Spleen (tissue), 11 donors: ENCODE results near the gene GDF15. TPM values are rescaled to one million over a fixed set of nuclear protein-coding genes. Genes with fewer than 3 reads are reported as not detected.
"Not testable (repeated sequence)": the region's sequence is repeated elsewhere in the genome, so short reads cannot be mapped to it uniquely, and the experiment has no call there.

ENCODE experiments used
- DNase-seq: peaks from one replicate; pipeline ENCODE4 v3.0.0-alpha.2; 2020
- H3K27ac ChIP-seq, 8 donors: fragments of 200-600 bp; sonication (generic) in 7 of 8; 1 replicate in 4 of 8; 2 replicates in 4 of 8; pipeline versions ENCODE4 v1.5.0 to v1.8.0; 2016 to 2021; ENCODE audit warnings: inconsistent platforms in 4 of 8, mild to moderate bottlenecking in 4 of 8, moderate library complexity in 1 of 8
- H3K27me3 ChIP-seq, 7 donors: fragments of 200-600 bp; sonication (generic) in 6 of 7; replicated peaks in 1 of 7; 1 replicate in 4 of 7; 2 replicates in 3 of 7; pipeline versions ENCODE4 v1.5.0 to v1.8.0; 2016 to 2021; ENCODE audit warnings: inconsistent platforms in 3 of 7, mild to moderate bottlenecking in 1 of 7
- H3K36me3 ChIP-seq, 6 donors: fragments of 200-600 bp; sonication (generic) in 5 of 6; 1 replicate in 4 of 6; 2 replicates in 2 of 6; pipeline versions ENCODE4 v1.5.0 to v1.8.0; 2016 to 2021; ENCODE audit warnings: inconsistent platforms in 2 of 6
- H3K4me1 ChIP-seq, 6 donors: fragments of 200-600 bp; sonication (generic) in 5 of 6; 1 replicate in 3 of 6; 2 replicates in 3 of 6; pipeline versions ENCODE4 v1.5.0 to v1.8.0; 2016 to 2021; ENCODE audit warnings: inconsistent platforms in 3 of 6
- H3K4me3 ChIP-seq, 8 donors: fragments of 200-600 bp; sonication (generic) in 7 of 8; 1 replicate in 4 of 8; 2 replicates in 4 of 8; pipeline versions ENCODE4 v1.5.0 to v1.8.0; 2016 to 2021; ENCODE audit warnings: inconsistent platforms in 4 of 8, mild to moderate bottlenecking in 4 of 8, moderate library complexity in 2 of 8
- H3K9me3 ChIP-seq, 8 donors: fragments of 200-600 bp; sonication (generic) in 7 of 8; 1 replicate in 4 of 8; 2 replicates in 4 of 8; pipeline versions ENCODE4 v1.5.0 to v1.8.0; 2016 to 2021; ENCODE audit warnings: inconsistent platforms in 4 of 8
- POLR2A ChIP-seq, 3 donors: fragments of 450-650 bp; IDR thresholded peaks; one replicate each; pipeline ENCODE4 v1.5.1; 2017; ENCODE audit warnings: antibody characterized with exemption in 3 of 3, mild to moderate bottlenecking in 1 of 3
- POLR2AphosphoS5 ChIP-seq, 3 donors: sonication (generic); formaldehyde crosslinking; IDR thresholded peaks; one replicate each; pipeline ENCODE4 v1.5.1; 2017; ENCODE audit warnings: antibody characterized with exemption in 3 of 3
- whole genome bisulfite sequencing, 5 donors: extraction: QIAGEN DNeasy Blood & Tissue Kit in 3 of 5; methylation state at CpG; one replicate each; pipeline versions ENCODE4 v1.1.5 to v1.1.7; 2013 to 2018; 5-methylcytosine and 5-hydroxymethylcytosine counted together
- intact Hi-C: fragments of 100-400 bp; cut with DNase I; formaldehyde crosslinking; loops from one replicate; pipeline ENCODE4 v1.15.0; 2023; ENCODE audit warnings: low total_unique reads
- polyA plus RNA-seq, 3 donors: library from polyadenylated mRNA; stranded (reverse); fragments of 200-250 nt; gene quantifications; one replicate each; pipeline ENCODE4 v1.2.1, GENCODE V29; 2013
- total RNA-seq, 7 donors: library from RNA; depleted of rRNA in 3 of 7; stranded (reverse); fragments of >200 nt in 3 of 7; fragmentation: NEBNext Ultra II Directional in 4 of 7; extraction: Animal tissue kit (Norgen Biotek cat#: 25700) in 4 of 7; gene quantifications; one replicate each; pipeline versions ENCODE4 v1.1.0 to v1.2.1, GENCODE V29; 2016 to 2021
- TF ChIP-seq, protein P1 (sequence below), 11 experiments: fragments of 200-600 bp in 7 of 11; fragments of 450-650 bp in 4 of 11; sonication (generic) in 4 of 11; IDR thresholded peaks in 8 of 11; conservative IDR thresholded peaks in 3 of 11; 1 replicate in 7 of 11; 2 replicates in 4 of 11; pipeline versions ENCODE4 v1.4.0 to v1.8.0; 2016 to 2021; ENCODE audit warnings: antibody characterized with exemption in 11 of 11, inconsistent platforms in 4 of 11, mild to moderate bottlenecking in 1 of 11
- donor health status: healthy with polysubstance abuse.
- donor health status: DM: no; HTN: no; CAD: no; lungs with moderate emphysema.
- donor health status: DM: no; HTN: no; CAD: no.
- donor health status: Bipolar disorder and iron deficiency.
- donor health status: healthy.
- donor health status: DM: no; HTN: no; CAD: no.
- donor health status: DM: yes; HTN: yes; CAD: no.

Gene GDF15
- total and polyA plus RNA-seq, 10 donors, result 0.77 to 34.3 (median 4.3) TPM

DNA sequence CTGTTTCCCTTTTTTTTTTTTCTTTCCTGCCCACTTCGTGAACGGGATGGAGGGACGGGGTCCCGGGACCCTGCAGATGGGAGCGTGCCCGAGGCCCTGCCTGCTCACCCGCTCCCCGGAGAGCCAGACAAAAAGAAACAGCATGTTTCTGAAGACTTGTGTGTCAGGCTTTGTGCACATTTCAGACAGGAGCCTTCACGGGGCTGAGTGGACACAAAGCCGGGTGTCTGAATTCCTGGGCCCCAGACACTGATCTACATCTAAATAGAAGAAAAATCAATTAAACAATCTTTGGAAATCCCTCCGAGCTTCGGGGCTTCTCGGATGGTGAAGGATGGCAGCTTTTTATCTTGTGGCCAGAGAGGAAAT is 41.4 kb upstream of the GDF15 start:
- 74 to 87% (median 80%) methylated on average over 13 of the region's 13 CpGs for WGBS, 5 donors
- no peak for DNase-seq

DNA sequence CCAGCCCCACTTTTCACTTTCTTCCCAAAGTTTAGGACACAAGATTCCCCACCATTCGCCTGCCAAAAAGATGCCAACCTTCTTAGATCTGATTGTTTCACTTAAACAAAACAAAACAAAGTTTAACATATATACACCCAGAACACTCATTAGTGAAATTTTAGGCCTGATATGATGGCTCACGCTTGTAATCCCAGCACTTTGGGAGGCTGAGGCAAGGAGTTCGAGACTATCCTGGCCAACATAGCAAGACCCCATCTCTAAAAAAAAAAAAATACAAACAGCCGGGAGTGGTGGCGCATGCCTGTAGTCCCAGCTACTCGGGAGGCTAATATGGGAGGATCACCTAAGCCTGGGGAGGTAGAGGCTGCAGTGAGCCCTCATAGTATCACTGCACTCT is 40.7 kb upstream of the GDF15 start:
- intact Hi-C loops, result loop anchor here (5.0 kb wide), 1 partner anchor 67 kb away; no protein-coding TSS in a partner anchor
- TF ChIP-seq POLR2AphosphoS5 (IDR thresholded peaks at IDR 0.05) (no peak), POLR2A (IDR thresholded peaks at IDR 0.05) (no peak)
- TF ChIP-seq, protein P1, sequence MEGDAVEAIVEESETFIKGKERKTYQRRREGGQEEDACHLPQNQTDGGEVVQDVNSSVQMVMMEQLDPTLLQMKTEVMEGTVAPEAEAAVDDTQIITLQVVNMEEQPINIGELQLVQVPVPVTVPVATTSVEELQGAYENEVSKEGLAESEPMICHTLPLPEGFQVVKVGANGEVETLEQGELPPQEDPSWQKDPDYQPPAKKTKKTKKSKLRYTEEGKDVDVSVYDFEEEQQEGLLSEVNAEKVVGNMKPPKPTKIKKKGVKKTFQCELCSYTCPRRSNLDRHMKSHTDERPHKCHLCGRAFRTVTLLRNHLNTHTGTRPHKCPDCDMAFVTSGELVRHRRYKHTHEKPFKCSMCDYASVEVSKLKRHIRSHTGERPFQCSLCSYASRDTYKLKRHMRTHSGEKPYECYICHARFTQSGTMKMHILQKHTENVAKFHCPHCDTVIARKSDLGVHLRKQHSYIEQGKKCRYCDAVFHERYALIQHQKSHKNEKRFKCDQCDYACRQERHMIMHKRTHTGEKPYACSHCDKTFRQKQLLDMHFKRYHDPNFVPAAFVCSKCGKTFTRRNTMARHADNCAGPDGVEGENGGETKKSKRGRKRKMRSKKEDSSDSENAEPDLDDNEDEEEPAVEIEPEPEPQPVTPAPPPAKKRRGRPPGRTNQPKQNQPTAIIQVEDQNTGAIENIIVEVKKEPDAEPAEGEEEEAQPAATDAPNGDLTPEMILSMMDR (IDR thresholded peaks at IDR 0.05 in 8 of 11, conservative IDR thresholded peaks at IDR 0.05 in 3 of 11), result no peak
- Histone ChIP-seq H3K9me3 (no peaks in the 10 kb centered on the region), H3K27me3 (no peaks in the 10 kb centered on the region), H3K4me1 (peaks cover 3 to 34% (median 19%) of the 10 kb centered on the region in 6 donors), H3K27ac (no peak overlapping the region), H3K36me3 (peaks cover 0 to 63% (median 7%) of the 10 kb centered on the region in 6 donors), H3K4me3 (no peak overlapping the region)
- 88 to 98% (median 95%) methylated on average over 6 of the region's 6 CpGs for WGBS, 5 donors
- DNase-seq, result no peak

More for the DNA sequence above, 41.4 kb upstream of the GDF15 start:
- Histone ChIP-seq H3K9me3 (no peaks in the 10 kb centered on the region), H3K27ac (peak overlapping the region in 3 of 8 donors; percentile 5 to 16 (median 6)), H3K4me3 (no peak overlapping the region), H3K27me3 (no peaks in the 10 kb centered on the region), H3K4me1 (peaks cover 8 to 41% (median 24%) of the 10 kb centered on the region in 6 donors), H3K36me3 (peaks cover 0 to 58% (median 6%) of the 10 kb centered on the region in 6 donors)
- TF ChIP-seq, protein P1 (IDR thresholded peaks at IDR 0.05 in 8 of 11, conservative IDR thresholded peaks at IDR 0.05 in 3 of 11), result no peak
- intact Hi-C loops, result no loop called here

DNA sequence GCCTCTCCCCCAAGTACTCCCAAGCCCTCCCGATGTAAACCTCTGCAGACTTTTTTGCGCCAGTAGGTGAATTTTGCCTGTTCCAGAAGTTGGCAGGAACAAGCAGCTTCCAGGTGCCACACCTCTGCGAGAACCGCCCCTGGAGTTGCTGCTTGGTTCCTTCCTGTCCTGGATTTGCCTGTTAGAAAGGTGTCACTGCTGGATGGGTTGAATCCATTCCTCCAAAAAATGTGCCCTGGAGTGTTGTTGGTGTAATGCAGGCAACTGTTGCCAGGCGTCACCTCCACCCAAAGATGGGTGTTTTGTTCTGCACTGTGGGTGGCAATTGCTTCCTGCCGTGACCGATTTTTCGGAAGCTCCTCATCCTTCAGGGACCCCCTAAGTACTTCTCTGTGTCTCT is 39.9 kb upstream of the GDF15 start:
- DNase-seq, result no peak
- Histone ChIP-seq H3K4me3 (no peak overlapping the region), H3K4me1 (peaks cover 3 to 31% (median 16%) of the 10 kb centered on the region in 6 donors), H3K36me3 (peaks cover 0 to 71% (median 8%) of the 10 kb centered on the region in 6 donors), H3K27me3 (no peaks in the 10 kb centered on the region), H3K27ac (no peak overlapping the region), H3K9me3 (no peaks in the 10 kb centered on the region)
- 73 to 80% (median 77%) methylated on average over 8 of the region's 8 CpGs for WGBS, 5 donors
- intact Hi-C loops, result loop anchor here (5.0 kb wide), 1 partner anchor 66 kb away; no protein-coding TSS in a partner anchor
- no peak for TF ChIP-seq POLR2A (IDR thresholded peaks at IDR 0.05)
- no peak for TF ChIP-seq POLR2AphosphoS5 (IDR thresholded peaks at IDR 0.05)
- TF ChIP-seq, protein P1 (IDR thresholded peaks at IDR 0.05 in 8 of 11, conservative IDR thresholded peaks at IDR 0.05 in 3 of 11), result no peak

DNA sequence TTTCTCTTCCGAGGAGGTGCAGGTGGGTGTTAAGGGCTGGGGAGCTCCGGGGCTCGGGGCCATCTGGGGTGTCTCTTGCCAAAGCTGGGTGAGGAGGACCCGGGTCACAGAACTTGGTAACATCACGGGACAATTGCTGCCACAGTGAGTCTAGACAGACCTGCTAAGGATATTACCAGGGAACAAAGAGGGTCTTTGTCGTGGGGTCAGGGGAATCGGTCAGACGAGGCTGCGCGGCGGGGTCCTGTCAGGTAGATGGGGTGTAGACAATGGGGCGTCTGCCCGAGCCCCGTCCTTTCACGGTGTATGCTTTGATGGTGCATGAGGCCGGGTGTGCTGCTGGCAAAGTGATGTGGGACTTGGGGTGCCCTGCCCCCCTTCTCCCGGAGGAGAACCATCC is 37.8 kb upstream of the GDF15 start:
- intact Hi-C loops, result loop anchor here (5.0 kb wide), 1 partner anchor 64 kb away; no protein-coding TSS in a partner anchor
- no peak for TF ChIP-seq POLR2A (IDR thresholded peaks at IDR 0.05)
- TF ChIP-seq, protein P1 (IDR thresholded peaks at IDR 0.05 in 8 of 11, conservative IDR thresholded peaks at IDR 0.05 in 3 of 11), result no peak
- no peak for TF ChIP-seq POLR2AphosphoS5 (IDR thresholded peaks at IDR 0.05)
- peaks cover 0 to 10% (median 2%) of the 10 kb centered on the region in 6 donors for H3K4me1 ChIP-seq
- H3K27me3 ChIP-seq, result no peaks in the 10 kb centered on the region
- H3K36me3 ChIP-seq, result peaks cover 0 to 75% (median 6%) of the 10 kb centered on the region in 6 donors
- WGBS, 5 donors, result 86 to 99% (median 94%) methylated on average over 16 to 17 of the region's 17 CpGs
- no peak overlapping the region for H3K27ac ChIP-seq
- no peak for DNase-seq
- no peaks in the 10 kb centered on the region for H3K9me3 ChIP-seq
- H3K4me3 ChIP-seq, result no peak overlapping the region

DNA sequence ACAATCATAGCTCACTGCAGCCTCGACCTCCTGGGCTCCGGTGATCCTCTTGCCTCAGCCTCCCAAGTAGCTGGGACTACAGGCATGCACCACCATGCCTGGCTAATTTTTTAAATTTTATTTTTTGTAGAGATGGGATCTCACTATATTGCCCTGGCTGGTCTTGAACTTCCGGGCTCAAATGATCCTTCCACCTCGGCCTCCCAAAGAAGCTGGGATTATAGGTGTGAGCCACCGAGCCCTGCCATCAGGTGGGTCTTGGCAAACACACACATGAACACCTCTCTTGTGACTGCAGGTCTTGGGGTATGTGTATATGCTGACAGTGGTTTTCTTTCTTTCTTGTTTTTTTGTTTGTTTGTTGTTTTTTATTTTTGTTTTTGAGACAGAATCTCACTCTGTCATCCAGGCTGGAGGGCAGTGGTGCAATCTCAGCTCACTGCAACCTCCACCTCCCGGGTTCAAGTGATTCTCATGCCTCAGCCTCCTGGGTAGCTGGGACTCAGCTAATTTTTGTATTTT is 37.1 kb upstream of the GDF15 start:
- DNase-seq, H3K27me3 ChIP-seq, H3K4me1 ChIP-seq, H3K4me3 ChIP-seq, H3K9me3 ChIP-seq, H3K27ac ChIP-seq: not testable (repeated sequence)
- H3K36me3 ChIP-seq, result peaks cover 0 to 73% (median 6%) of the 10 kb centered on the region in 6 donors
- intact Hi-C loops, result loop anchor here (5.0 kb wide), 1 partner anchor 63 kb away; no protein-coding TSS in a partner anchor
- 87 to 96% (median 90%) methylated on average over 6 of the region's 6 CpGs for WGBS, 5 donors
